Uterine smooth muscle cell (primary cell): ENCODE measurements around the gene SOCS1. TPM values are rescaled to one million over a fixed set of nuclear protein-coding genes. Genes with fewer than 3 reads are reported as not detected.

Experiments used
- total RNA-seq: library from RNA; depleted of rRNA; stranded (reverse); fragments of >200 nt; gene quantifications from 2 replicates; pipeline ENCODE4 v1.2.3, GENCODE V29; 2014

SOCS1 gene, protein sequence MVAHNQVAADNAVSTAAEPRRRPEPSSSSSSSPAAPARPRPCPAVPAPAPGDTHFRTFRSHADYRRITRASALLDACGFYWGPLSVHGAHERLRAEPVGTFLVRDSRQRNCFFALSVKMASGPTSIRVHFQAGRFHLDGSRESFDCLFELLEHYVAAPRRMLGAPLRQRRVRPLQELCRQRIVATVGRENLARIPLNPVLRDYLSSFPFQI
- 3.9 and 5.0 TPM in 2 replicates for total RNA-seq

DNA sequence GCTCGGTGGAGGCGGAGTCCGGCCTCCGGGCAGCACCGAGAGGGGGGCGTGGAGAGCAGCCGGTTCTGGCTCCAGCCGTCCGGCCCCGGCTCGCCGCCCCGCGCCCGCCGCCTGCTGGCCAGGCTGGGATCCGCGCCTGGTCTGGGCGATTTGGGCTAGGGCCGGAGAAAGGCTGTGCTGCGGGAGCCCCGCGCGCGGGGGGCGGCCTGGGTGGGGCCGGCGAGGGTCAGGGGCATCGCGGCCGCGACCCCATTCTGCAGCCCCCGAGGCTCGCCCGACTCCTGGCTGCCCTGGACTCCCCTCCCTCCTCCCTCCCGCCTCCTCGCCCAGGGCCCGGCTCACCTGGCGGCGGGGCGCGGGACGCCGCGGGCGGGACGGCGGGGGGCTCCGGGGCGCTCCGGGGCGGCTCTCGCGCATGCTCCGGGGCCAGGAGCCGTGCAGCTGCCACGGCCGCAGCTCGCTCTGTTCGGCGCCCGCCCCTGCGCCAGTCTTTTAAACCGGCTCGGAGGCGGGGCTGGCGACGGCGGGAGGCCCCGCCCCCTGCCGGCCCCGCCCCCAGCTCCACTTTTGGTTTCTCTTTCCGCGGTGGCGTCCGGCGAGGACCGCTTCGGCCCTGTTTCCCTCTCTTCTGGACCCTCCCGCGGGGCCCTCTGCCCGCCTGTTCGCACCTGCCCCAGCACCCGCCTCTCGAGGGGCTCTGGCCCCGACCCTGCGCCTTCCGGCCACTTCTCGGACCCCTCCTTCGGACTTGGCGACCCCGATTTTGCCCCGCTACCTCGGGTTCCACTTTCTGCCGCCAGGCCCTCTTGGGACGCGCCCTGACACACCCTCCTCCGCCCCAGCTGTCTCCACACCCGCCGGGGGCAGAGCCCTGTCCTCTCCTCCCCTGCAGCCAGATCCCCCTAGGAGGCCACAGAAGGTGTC, at the start of gene SOCS1:
SOCS1 (minus strand) TSS at position 468 of the 924 bp plus-strand sequence. CDS start 726 bp downstream, outside the sequence.

DNA sequence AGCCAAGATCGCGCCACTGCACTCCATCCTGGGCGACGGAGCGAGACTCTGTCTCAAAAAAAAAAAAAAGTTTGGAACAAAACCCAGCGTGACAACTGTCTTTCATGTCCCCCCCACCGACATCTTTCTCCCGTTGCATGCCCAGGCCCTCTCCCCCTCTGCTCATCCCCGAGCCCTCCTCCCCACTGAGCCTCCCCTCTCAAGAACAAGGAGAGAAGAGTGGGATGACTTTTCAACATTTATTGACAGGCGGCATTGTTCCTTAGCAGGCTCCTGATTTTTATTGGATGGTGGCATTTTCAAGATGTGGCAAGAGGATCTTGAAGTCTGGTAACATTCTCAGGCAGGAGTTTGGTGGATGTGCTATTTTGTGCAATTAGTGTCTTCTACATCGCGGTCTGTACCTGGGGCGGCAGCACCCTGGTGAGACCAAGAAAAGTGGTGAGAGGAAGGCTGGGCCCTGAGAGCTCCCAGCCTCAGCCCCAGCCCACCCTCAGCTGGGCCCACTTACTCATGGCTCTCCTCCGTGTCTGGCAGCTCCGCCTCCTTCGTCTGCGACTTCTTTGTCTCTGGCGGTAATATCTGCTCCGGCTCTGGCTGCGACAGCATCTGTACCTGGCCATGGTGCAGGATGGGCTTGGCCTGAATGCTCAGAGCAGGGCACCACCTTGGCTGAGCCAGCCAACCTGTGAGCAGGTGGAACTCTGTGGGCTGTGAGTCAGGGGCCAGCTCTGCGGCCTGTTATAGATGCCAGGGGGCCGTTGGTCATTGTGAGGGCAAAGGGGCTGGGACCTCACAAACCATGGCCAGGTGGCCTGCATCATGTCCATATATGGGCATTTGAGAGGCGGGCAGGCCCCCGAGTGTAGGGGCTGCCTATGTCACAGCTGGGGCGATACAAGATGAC, 24.9 kb upstream of the SOCS1 start, which contains the start of gene PRM1:
PRM1 (minus strand) TSS at position 715 of the 907 bp plus-strand sequence; CDS start at position 623, 92 bp downstream.

DNA sequence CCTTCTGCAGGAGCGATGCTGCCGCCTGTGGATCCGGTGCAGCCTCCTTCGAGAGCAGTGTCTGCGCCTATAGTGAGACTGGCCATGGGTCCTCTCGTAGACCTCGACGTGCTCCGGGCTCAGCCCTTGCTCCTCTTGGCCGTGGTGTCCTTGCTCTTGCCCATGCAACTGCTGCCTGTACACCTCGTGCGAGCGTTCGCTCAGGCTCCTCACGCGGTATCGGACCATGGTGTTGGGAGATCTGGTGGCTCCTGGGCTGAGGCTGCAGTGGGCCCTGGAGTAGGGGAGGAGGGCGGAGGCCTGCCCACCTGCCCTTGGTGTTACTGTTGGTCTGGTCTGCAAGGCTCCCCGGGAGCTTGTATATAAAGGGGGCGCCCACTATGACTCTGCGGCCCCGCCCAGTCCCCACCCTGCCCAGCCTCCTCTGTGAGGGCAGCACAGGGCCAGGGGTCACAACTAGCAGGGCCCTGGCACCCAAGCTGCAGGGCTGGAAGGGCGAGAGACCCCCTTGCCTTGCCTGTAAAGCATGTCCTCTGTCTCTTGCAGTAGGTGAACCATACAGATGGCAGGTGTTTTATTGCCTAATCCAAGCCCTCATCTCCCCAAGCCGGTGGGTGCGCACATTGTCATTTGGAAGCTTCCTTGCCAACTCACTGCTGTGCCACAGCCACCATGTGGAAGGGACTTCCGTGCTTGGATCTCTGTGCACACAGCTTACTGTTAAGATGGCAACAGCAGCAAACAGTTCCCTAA, 20.3 kb upstream of the SOCS1 start, which contains the start of gene PRM2:
PRM2 (minus strand) TSS at position 338 of the 753 bp plus-strand sequence; CDS start at position 228, 110 bp downstream.

DNA sequence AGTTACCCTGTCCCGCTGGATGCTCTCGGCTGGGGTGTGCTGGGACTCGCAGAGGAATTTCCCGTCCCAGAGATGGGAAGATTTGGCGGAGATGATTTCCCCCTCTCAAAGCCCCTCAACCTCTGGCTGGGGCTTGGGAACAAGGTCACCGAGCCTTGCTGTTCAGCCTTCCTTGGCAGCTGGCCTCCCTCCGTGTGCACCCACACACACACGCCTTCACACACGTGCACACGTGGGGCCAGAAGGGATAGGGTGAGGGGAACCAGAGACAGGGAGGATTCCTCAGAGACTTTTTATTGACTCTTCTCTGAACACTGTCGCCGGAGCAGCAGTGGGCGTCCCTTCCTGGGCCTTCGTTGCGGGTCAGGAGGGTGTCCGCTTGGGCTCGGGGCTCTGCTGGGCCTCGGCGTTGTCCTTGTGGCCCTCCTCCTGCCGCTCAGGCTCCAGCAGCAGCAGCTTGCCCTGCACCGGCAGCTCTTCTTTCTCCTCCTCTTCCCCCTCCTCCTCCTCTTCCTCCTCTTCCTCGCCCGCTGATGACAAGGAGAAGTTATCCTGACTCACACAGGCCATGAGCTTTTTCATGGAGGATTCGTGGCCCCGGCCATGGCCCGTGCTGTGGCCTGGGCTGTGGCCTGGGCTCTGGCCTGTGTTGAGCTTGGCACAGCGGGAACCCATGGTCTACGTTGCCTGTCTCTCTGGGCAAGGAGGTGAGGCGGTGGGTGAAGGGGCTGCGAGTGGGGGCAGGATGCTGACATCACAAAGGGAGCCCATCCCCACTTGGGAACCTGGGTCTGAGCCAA, 17.1 kb upstream of the SOCS1 start, which contains the start of gene PRM3:
PRM3 (minus strand) TSS at position 709 of the 800 bp plus-strand sequence; CDS start at position 675, 34 bp downstream.

DNA sequence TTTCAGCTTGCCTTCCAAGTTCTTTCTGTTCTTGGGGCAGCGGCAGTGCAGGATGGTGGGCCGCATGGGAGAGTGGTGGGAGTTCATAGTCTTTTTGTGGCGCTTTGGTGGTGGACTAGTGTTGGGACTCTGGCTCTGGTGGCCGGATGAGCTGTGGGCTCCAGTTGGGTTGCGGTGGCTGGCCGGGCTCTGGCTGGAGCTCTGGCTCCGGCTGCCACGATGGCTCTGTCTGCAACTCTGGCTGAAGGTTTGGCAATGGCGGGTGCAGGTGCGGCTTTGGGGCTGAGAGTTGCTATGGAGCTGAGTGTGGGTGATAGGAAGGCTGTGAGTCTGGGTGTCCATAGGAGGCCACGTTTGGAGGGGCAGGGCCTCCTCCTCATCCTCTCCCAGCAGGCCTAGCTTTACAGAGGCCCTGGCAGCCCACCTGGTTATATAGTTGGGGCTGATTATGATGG, 12.9 kb upstream of the SOCS1 start, which contains the start of gene TNP2:
TNP2 (minus strand) TSS at position 405 of the 455 bp plus-strand sequence; CDS start at position 342, 63 bp downstream.

Other genes with a start within 250 kb of the SOCS1 start
- gene TNP2, start 13.1 kb upstream of the SOCS1 start, total RNA-seq, result not detected in 2 replicates
- gene PRM3, start 17.4 kb upstream of the SOCS1 start, total RNA-seq, result not detected in 2 replicates
- not detected in 2 replicates for gene PRM2, start 20.3 kb upstream of the SOCS1 start, total RNA-seq
- not detected in 2 replicates for gene PRM1, start 25.1 kb upstream of the SOCS1 start, total RNA-seq
- gene RMI2, start 89.3 kb upstream of the SOCS1 start, total RNA-seq, result 6.1 and 19.4 TPM in 2 replicates